ENCODE results near the gene TCIRG1.
"Not testable (repeated sequence)": the region's sequence is repeated elsewhere in the genome, so short reads cannot be mapped to it uniquely, and the experiment has no call there.

The TCIRG1 gene

GRCh38 chr11:68038718-68039525 is at the start of gene TCIRG1:
TCIRG1 (plus strand) TSS chr11:68039025; CDS start chr11:68041272, 2,247 bp downstream.
- DNase-seq = peak in 1 of 4 experiments; percentile 43

GRCh38 chr11:67990546-67991346 is 48.1 kb upstream of the TCIRG1 start:
- DNase-seq = not testable (repeated sequence)

GRCh38 chr11:67991347-67992121 is 47.3 kb upstream of the TCIRG1 start:
- DNase-seq = not testable (repeated sequence)

- DNase-seq = peak in 2 of 4 experiments; percentile 23 to 38
These were observed 45.0 kb upstream of the TCIRG1 start for GRCh38 chr11:67993821-67994220.

GRCh38 chr11:67994387-67994786 is 44.4 kb upstream of the TCIRG1 start:
- DNase-seq = not testable (repeated sequence)

- DNase-seq = not testable (repeated sequence)
These were observed 43.7 kb upstream of the TCIRG1 start for GRCh38 chr11:67995129-67995528.

- not testable (repeated sequence) for DNase-seq
These were observed 43.2 kb upstream of the TCIRG1 start for GRCh38 chr11:67995579-67995978.

GRCh38 chr11:67996051-67996450 is 42.8 kb upstream of the TCIRG1 start:
- no peak for DNase-seq

- DNase-seq = peak in 2 of 4 experiments; percentile 11 to 17
These were observed 42.0 kb upstream of the TCIRG1 start for GRCh38 chr11:67996622-67997474.

GRCh38 chr11:67997475-67997921 is 41.3 kb upstream of the TCIRG1 start:
- no peak for DNase-seq

- DNase-seq = no peak
These were observed 40.4 kb upstream of the TCIRG1 start for GRCh38 chr11:67998150-67999045.

GRCh38 chr11:67999201-67999629 is 39.6 kb upstream of the TCIRG1 start:
- no peak for DNase-seq

GRCh38 chr11:67999704-68000103 is 39.1 kb upstream of the TCIRG1 start:
- no peak for DNase-seq

GRCh38 chr11:68002575-68002937 is 36.3 kb upstream of the TCIRG1 start:
- no peak for DNase-seq

- DNase-seq = peak in 3 of 4 experiments; percentile 28 to 62 (median 39)
These were observed 35.6 kb upstream of the TCIRG1 start for GRCh38 chr11:68002938-68003845.

- peak; percentile 39 to 71 (median 52) for DNase-seq
These were observed 34.8 kb upstream of the TCIRG1 start, which contains the start of gene UNC93B1 for GRCh38 chr11:68003846-68004550. UNC93B1 (minus strand) TSS chr11:68004097; CDS start chr11:68004043, 54 bp downstream.

- no peak for DNase-seq
These were observed 34.1 kb upstream of the TCIRG1 start for GRCh38 chr11:68004551-68005335.

- no peak for DNase-seq
These were observed 32.1 kb upstream of the TCIRG1 start for GRCh38 chr11:68006606-68007166.
